ENCODE data around the gene CDKN2B-AS1. TPM values are rescaled to one million over a fixed set of nuclear protein-coding genes. Genes with fewer than 3 reads are reported as not detected.

The CDKN2B-AS1 gene
- total RNA-seq, 4 donors from 2014 or later = 0.42 to 3.9 (median 0.69) TPM; not detected in 1

GRCh38 chr9:22117511-22118384 lies 123.2 kb downstream of the CDKN2B-AS1 start:
- peaks cover 0 to 6% (median 0%) of the 10 kb centered on the region in 3 donors for H3K9me3 ChIP-seq
- no peaks in the 10 kb centered on the region for H3K36me3 ChIP-seq
- no peak overlapping the region for H3K4me3 ChIP-seq
- H3K4me1 ChIP-seq = peaks cover 0 to 5% (median 0%) of the 10 kb centered on the region in 3 donors
- peak; percentile 45 for ATAC-seq
- 51 to 55% methylated on average over 7 to 9 of the region's 9 CpGs for WGBS, 2 donors (ENCODE audit: low coverage in 1 of 2)
- no peaks in the 10 kb centered on the region for H3K27me3 ChIP-seq
- H3K27ac ChIP-seq = no peak overlapping the region
- TF ChIP-seq EP300 (IDR thresholded peaks at IDR 0.05) = no peak
- TF ChIP-seq POLR2A (IDR thresholded peaks at IDR 0.05) = no peak
- TF ChIP-seq, protein P1, sequence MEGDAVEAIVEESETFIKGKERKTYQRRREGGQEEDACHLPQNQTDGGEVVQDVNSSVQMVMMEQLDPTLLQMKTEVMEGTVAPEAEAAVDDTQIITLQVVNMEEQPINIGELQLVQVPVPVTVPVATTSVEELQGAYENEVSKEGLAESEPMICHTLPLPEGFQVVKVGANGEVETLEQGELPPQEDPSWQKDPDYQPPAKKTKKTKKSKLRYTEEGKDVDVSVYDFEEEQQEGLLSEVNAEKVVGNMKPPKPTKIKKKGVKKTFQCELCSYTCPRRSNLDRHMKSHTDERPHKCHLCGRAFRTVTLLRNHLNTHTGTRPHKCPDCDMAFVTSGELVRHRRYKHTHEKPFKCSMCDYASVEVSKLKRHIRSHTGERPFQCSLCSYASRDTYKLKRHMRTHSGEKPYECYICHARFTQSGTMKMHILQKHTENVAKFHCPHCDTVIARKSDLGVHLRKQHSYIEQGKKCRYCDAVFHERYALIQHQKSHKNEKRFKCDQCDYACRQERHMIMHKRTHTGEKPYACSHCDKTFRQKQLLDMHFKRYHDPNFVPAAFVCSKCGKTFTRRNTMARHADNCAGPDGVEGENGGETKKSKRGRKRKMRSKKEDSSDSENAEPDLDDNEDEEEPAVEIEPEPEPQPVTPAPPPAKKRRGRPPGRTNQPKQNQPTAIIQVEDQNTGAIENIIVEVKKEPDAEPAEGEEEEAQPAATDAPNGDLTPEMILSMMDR (IDR thresholded peaks at IDR 0.05) = no peak
- no peak for TF ChIP-seq POLR2AphosphoS5 (IDR thresholded peaks at IDR 0.05)

- WGBS, 2 donors (ENCODE audit: low coverage in 1 of 2) = 90 to 94% methylated on average over 3 to 5 of the region's 5 CpGs
- Histone ChIP-seq H3K27ac (no peak overlapping the region), H3K27me3 (no peaks in the 10 kb centered on the region), H3K4me1 (peaks cover 0 to 5% (median 0%) of the 10 kb centered on the region in 3 donors), H3K36me3 (no peaks in the 10 kb centered on the region), H3K9me3 (peaks cover 0 to 14% (median 0%) of the 10 kb centered on the region in 3 donors), H3K4me3 (no peak overlapping the region)
- no peak for ATAC-seq
- no peak for TF ChIP-seq EP300 (IDR thresholded peaks at IDR 0.05)
- TF ChIP-seq POLR2AphosphoS5 (IDR thresholded peaks at IDR 0.05) = no peak
- TF ChIP-seq, protein P1 (IDR thresholded peaks at IDR 0.05) = no peak
- TF ChIP-seq POLR2A (IDR thresholded peaks at IDR 0.05) = no peak
Observed at GRCh38 chr9:22118810-22119521, 124.4 kb downstream of the CDKN2B-AS1 start.

- Histone ChIP-seq H3K36me3 (no peaks in the 10 kb centered on the region), H3K9me3 (peaks cover 0 to 14% (median 0%) of the 10 kb centered on the region in 3 donors), H3K4me3 (no peak overlapping the region), H3K27me3 (no peaks in the 10 kb centered on the region), H3K4me1 (peaks cover 0 to 5% (median 0%) of the 10 kb centered on the region in 3 donors), H3K27ac (no peak overlapping the region)
- no peak for ATAC-seq
- 47 to 51% methylated on average over 2 to 3 of the region's 3 CpGs for WGBS, 2 donors (ENCODE audit: low coverage in 1 of 2)
- TF ChIP-seq, protein P1 (IDR thresholded peaks at IDR 0.05) = peak in 2 of 4 experiments; percentile 9 to 45
- no peak for TF ChIP-seq POLR2AphosphoS5 (IDR thresholded peaks at IDR 0.05)
Observed at GRCh38 chr9:22119522-22120158, 125.0 kb downstream of the CDKN2B-AS1 start.

- TF ChIP-seq EP300 (IDR thresholded peaks at IDR 0.05) (no peak), POLR2A (IDR thresholded peaks at IDR 0.05) (no peak), POLR2AphosphoS5 (IDR thresholded peaks at IDR 0.05) (no peak)
- TF ChIP-seq, protein P1 (IDR thresholded peaks at IDR 0.05) = no peak
- 80 to 83% methylated on average over 1 of the region's 1 CpG for WGBS, 2 donors (ENCODE audit: low coverage in 1 of 2)
Observed at GRCh38 chr9:22120159-22120549, 125.6 kb downstream of the CDKN2B-AS1 start.

More at GRCh38 chr9:22120159-22120549, 125.6 kb downstream of the CDKN2B-AS1 start:
- Histone ChIP-seq H3K36me3 (no peaks in the 10 kb centered on the region), H3K9me3 (peaks cover 0 to 14% (median 0%) of the 10 kb centered on the region in 3 donors), H3K4me3 (no peak overlapping the region), H3K4me1 (peaks cover 0 to 5% (median 0%) of the 10 kb centered on the region in 3 donors), H3K27ac (no peak overlapping the region), H3K27me3 (no peaks in the 10 kb centered on the region)
- ATAC-seq = no peak
